Activated CD4-positive, alpha-beta T cell treated with anti-CD3 and anti-CD28 coated beads, Interleukin-2, Interleukin-4, amounts not matched to agents 100 ng/mL and 50 ng/mL, durations not matched to agents 16 hours and 8 hours (primary cell): ENCODE results near the gene PFDN4.
"Not testable (repeated sequence)": the region's sequence is repeated elsewhere in the genome, so short reads cannot be mapped to it uniquely, and the experiment has no call there.

Experiments used
- DNase-seq: peaks from one replicate; pipeline ENCODE4 v3.0.0-alpha.2; 2020; ENCODE audit warnings: low spot score

PFDN4 gene

GRCh38 chr20:54224642-54225041 lies 16.8 kb downstream of the PFDN4 start:
- not testable (repeated sequence) for DNase-seq

- no peak for DNase-seq
Observed at GRCh38 chr20:54227241-54227640, 19.4 kb downstream of the PFDN4 start.

GRCh38 chr20:54227751-54228150 lies 19.9 kb downstream of the PFDN4 start:
- no peak for DNase-seq

- no peak for DNase-seq
Observed at GRCh38 chr20:54228841-54229240, 21.0 kb downstream of the PFDN4 start.

GRCh38 chr20:54229566-54230160 lies 21.8 kb downstream of the PFDN4 start:
- DNase-seq, result no peak

- DNase-seq, result no peak
Observed at GRCh38 chr20:54231036-54231435, 23.1 kb downstream of the PFDN4 start.

GRCh38 chr20:54234991-54235390 lies 27.1 kb downstream of the PFDN4 start:
- no peak for DNase-seq

GRCh38 chr20:54237116-54237943 lies 29.4 kb downstream of the PFDN4 start:
- no peak for DNase-seq

GRCh38 chr20:54244113-54244512 lies 36.2 kb downstream of the PFDN4 start:
- DNase-seq, result no peak

GRCh38 chr20:54248705-54249104 lies 40.8 kb downstream of the PFDN4 start:
- DNase-seq, result not testable (repeated sequence)

GRCh38 chr20:54250691-54251090 lies 42.8 kb downstream of the PFDN4 start:
- DNase-seq, result no peak

- no peak for DNase-seq
Observed at GRCh38 chr20:54251096-54251495, 43.2 kb downstream of the PFDN4 start.

GRCh38 chr20:54254596-54254995 lies 46.7 kb downstream of the PFDN4 start:
- DNase-seq, result no peak

GRCh38 chr20:54255157-54255556 lies 47.3 kb downstream of the PFDN4 start:
- DNase-seq, result no peak

GRCh38 chr20:54256202-54256601 lies 48.3 kb downstream of the PFDN4 start:
- DNase-seq, result no peak

GRCh38 chr20:54257071-54257816 lies 49.4 kb downstream of the PFDN4 start:
- DNase-seq, result no peak

GRCh38 chr20:54260116-54260515 lies 52.2 kb downstream of the PFDN4 start:
- DNase-seq, result no peak

GRCh38 chr20:54262671-54263070 lies 54.8 kb downstream of the PFDN4 start:
- DNase-seq, result no peak

- no peak for DNase-seq
Observed at GRCh38 chr20:54263116-54263690, 55.3 kb downstream of the PFDN4 start.

- DNase-seq, result not testable (repeated sequence)
Observed at GRCh38 chr20:54265791-54266190, 57.9 kb downstream of the PFDN4 start.

GRCh38 chr20:54266844-54267243 lies 59.0 kb downstream of the PFDN4 start:
- no peak for DNase-seq

GRCh38 chr20:54267483-54268003 lies 59.7 kb downstream of the PFDN4 start:
- DNase-seq, result no peak
